Spinal cord (tissue), 10 donors: ENCODE measurements around the gene CYSRT1. TPM values are rescaled to one million over a fixed set of nuclear protein-coding genes. Genes with fewer than 3 reads are reported as not detected.
"Not testable (repeated sequence)": the region's sequence is repeated elsewhere in the genome, so short reads cannot be mapped to it uniquely, and the experiment has no call there.

Source experiments
- DNase-seq, 6 donors: peaks; one replicate each; pipeline versions ENCODE4 v3.0.0 to v3.0.0-alpha.2; 2013 to 2015; ENCODE audit warnings: low spot score in 6 of 6, low read depth in 4 of 6
- H3K27ac ChIP-seq: one replicate; pipeline ENCODE4 v1.5.1; 2013; ENCODE audit warnings: low read depth, low read length, control low read depth
- H3K27me3 ChIP-seq: one replicate; pipeline ENCODE4 v1.6.1; 2013; ENCODE audit warnings: low read length; ENCODE audit not compliant: control insufficient read depth, insufficient read depth
- H3K36me3 ChIP-seq: one replicate; pipeline ENCODE4 v1.6.1; 2013; ENCODE audit warnings: low read length; ENCODE audit not compliant: control insufficient read depth, insufficient read depth
- H3K4me1 ChIP-seq: one replicate; pipeline ENCODE4 v1.6.1; 2013; ENCODE audit warnings: low read length; ENCODE audit not compliant: control insufficient read depth, insufficient read depth
- H3K4me3 ChIP-seq: one replicate; pipeline ENCODE4 v1.5.1; 2013; ENCODE audit warnings: low read depth, low read length, control low read depth
- H3K9me3 ChIP-seq: one replicate; pipeline ENCODE4 v1.6.1; 2013; ENCODE audit warnings: low read length; ENCODE audit not compliant: control insufficient read depth, insufficient read depth
- WGBS: methylation state at CpG from one replicate; pipeline ENCODE4 v1.1.5; 2013; ENCODE audit warnings: missing lambda C conversion rate; ENCODE audit not compliant: insufficient coverage; 5-methylcytosine and 5-hydroxymethylcytosine counted together
- polyA plus RNA-seq, 2 donors: library from polyadenylated mRNA; unstranded; fragments of 120-200 nt; gene quantifications; one replicate each; pipeline ENCODE4 v1.2.1, GENCODE V29; 2013; ENCODE audit not compliant: insufficient read length in 2 of 2
- total RNA-seq, 2 donors: library from RNA; depleted of rRNA in 1 of 2; stranded (reverse); fragments of 120-200 nt in 1 of 2; fragments of >200 nt in 1 of 2; gene quantifications; one replicate each; pipeline versions ENCODE4 v1.2.3 to v1.2.4, GENCODE V29; 2013 to 2014
- donor health status: healthy.

Gene CYSRT1
- total and polyA plus RNA-seq, 4 donors = 0.69 to 4.5 (median 2.2) TPM

GRCh38 chr9:137242269-137243203 is 17.6 kb downstream of the CYSRT1 start:
- no peaks in the 10 kb centered on the region for H3K27me3 ChIP-seq
- H3K9me3 ChIP-seq = no peaks in the 10 kb centered on the region
- peaks cover 50% of the 10 kb centered on the region for H3K36me3 ChIP-seq
- H3K4me3 ChIP-seq = peak overlapping the region; percentile 66
- H3K27ac ChIP-seq = no peak overlapping the region
- H3K4me1 ChIP-seq = peaks cover 66% of the 10 kb centered on the region
- 78% methylated on average over 35 of the region's 36 CpGs for WGBS
- DNase-seq = no peak

- H3K9me3 ChIP-seq, DNase-seq, H3K4me3 ChIP-seq, H3K27ac ChIP-seq, H3K27me3 ChIP-seq: not testable (repeated sequence)
- Histone ChIP-seq H3K36me3 (peaks cover 44% of the 10 kb centered on the region), H3K4me1 (peaks cover 59% of the 10 kb centered on the region)
- WGBS = 92% methylated on average over 11 of the region's 18 CpGs
Measured at GRCh38 chr9:137243266-137243625, 18.3 kb downstream of the CYSRT1 start.

DNA sequence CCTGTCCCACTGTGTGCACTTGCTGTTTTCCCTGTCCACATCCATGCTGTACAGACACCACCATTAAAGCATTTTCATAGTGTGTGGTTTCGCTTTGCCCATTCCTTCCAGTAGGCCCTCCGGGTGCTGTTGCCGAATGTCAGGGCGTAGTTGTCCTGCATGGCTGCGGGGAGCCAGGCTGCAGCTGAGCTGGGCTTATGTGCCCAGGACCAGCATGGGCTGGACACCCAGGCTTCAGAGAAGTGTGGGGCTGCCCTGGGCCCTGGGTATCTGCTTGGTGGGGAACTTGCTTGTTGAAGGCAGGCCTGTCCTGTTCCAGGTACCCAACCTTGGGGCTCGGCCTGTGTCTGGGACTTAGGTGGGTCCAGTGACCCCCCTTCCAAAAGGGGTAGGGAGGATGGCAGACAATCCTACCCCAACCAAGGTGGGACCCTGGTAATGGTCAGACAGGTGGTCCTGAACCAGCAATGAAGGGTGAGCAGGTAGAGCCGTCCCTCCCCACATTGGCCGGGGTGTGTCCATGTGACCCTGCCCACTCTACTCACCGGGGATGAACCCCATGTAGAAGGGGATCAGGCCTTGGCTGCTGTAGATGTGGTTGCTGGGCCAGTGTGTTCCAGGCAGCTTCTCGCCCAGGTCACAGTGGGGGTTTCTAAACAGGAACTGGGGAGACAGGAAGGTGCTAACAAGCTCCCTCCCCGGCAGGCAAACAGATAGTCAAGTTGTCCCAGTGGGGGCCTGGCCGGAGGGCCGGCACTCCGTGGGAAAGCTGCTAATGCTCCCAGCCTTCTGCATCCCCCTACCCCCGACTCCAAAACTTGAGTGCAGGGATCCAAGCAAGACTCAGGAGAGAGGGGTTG is 18.9 kb downstream of the CYSRT1 start:
- Histone ChIP-seq H3K27ac (no peak overlapping the region), H3K4me3 (no peak overlapping the region), H3K9me3 (no peaks in the 10 kb centered on the region), H3K4me1 (peaks cover 52% of the 10 kb centered on the region), H3K27me3 (no peaks in the 10 kb centered on the region), H3K36me3 (peaks cover 38% of the 10 kb centered on the region)
- DNase-seq = no peak
- WGBS = 69% methylated on average over 13 of the region's 15 CpGs

GRCh38 chr9:137244486-137245449 is 19.8 kb downstream of the CYSRT1 start:
- peaks cover 43% of the 10 kb centered on the region for H3K4me1 ChIP-seq
- 49% methylated on average over 36 of the region's 36 CpGs for WGBS
- H3K27me3 ChIP-seq = no peaks in the 10 kb centered on the region
- no peak for DNase-seq
- H3K36me3 ChIP-seq = peaks cover 36% of the 10 kb centered on the region
- H3K4me3 ChIP-seq = no peak overlapping the region
- H3K27ac ChIP-seq = no peak overlapping the region
- no peaks in the 10 kb centered on the region for H3K9me3 ChIP-seq

DNA sequence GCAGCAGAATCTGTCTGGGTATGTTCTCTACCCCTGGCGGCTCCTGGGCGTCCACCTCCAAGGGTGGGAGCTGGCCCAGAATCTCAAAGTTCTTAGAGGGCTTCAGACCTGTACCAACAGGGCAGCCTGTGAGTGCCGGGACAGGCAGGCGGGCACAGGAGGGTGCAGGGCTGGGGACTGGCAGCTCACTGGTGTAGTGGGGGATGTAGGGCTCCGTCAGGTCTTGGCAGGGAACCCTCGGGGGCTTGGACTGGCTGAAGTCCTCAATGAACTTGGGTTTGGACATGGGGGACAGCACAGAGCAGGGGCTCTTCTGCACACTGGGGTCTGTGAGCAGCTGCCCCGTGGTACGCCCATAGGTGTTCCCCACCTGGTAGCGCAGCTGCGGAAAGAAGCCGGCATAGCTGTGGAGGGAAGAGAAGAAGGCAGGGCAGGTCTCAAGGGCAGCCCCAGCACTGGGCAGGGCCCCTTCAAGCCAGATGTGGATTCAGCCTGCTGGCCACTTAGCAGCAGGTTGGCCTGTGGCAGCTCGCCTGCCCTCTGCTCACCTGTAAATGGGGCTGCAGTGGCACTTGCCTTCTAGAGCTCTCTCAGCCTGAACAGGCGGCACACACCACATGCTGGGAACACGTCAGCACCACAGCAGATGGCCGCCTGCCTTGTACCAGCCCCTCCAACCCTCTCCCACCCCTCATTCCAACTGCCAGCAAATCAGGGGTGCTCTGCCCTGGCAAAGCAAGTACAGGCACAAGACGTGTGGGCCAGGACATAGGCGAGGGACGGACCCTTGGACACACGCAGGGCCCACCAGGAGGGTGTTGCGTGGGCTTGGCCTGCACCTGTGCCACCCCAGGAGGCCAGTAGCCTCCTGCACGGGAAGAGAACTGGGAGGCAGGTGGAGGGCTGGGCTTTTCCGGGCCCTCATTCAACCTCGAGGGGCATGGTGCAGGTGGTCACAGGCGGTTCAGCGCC is 20.8 kb downstream of the CYSRT1 start:
- H3K4me3 ChIP-seq = no peak overlapping the region
- no peaks in the 10 kb centered on the region for H3K27me3 ChIP-seq

GRCh38 chr9:137247135-137247915 is 22.4 kb downstream of the CYSRT1 start:
- Histone ChIP-seq H3K27ac (no peak overlapping the region), H3K36me3 (peaks cover 29% of the 10 kb centered on the region), H3K9me3 (no peaks in the 10 kb centered on the region), H3K27me3 (no peaks in the 10 kb centered on the region), H3K4me3 (no peak overlapping the region), H3K4me1 (peaks cover 33% of the 10 kb centered on the region)
- WGBS = 65% methylated on average over 18 of the region's 20 CpGs
- no peak for DNase-seq

More for the DNA sequence above, 20.8 kb downstream of the CYSRT1 start:
- Histone ChIP-seq H3K9me3 (no peaks in the 10 kb centered on the region), H3K27ac (no peak overlapping the region), H3K4me1 (peaks cover 39% of the 10 kb centered on the region), H3K36me3 (peaks cover 36% of the 10 kb centered on the region)
- 84% methylated on average over 25 of the region's 25 CpGs for WGBS
- DNase-seq = peak in 1 of 6 donors; percentile 67

DNA sequence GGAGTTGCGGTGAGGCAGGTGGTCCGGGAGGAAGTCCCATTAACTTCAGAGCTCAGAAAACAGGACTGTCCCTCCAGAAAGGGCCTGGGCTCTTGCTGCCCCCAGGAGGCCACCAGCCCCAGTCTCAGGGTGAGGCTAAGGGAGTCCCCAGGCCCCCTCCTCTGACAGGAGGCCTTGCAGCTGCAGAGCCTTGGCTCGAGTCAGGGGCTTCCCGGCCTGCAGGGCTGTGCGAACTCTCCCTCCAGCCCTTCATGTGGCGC is 22.9 kb downstream of the CYSRT1 start:
- DNase-seq = no peak
- Histone ChIP-seq H3K27ac (no peak overlapping the region), H3K9me3 (no peaks in the 10 kb centered on the region), H3K36me3 (peaks cover 26% of the 10 kb centered on the region), H3K27me3 (no peaks in the 10 kb centered on the region), H3K4me3 (no peak overlapping the region), H3K4me1 (peaks cover 28% of the 10 kb centered on the region)
- WGBS = 76% methylated on average over 4 of the region's 6 CpGs
